GM23248 (cell line): ENCODE results near the gene DOK6. TPM values are rescaled to one million over a fixed set of nuclear protein-coding genes. Genes with fewer than 3 reads are reported as not detected.

Experiments
- DNase-seq: peaks from one replicate; pipeline ENCODE4 v3.0.0-alpha.2; 2015
- H2AFZ ChIP-seq: fragments of 200-600 bp; sonication (generic); 2 replicates; pipeline ENCODE4 v1.6.1; 2016; ENCODE audit warnings: antibody characterized with exemption
- H3F3A ChIP-seq: fragments of 200-600 bp; sonication (generic); 2 replicates; pipeline ENCODE4 v1.6.1; 2016; ENCODE audit warnings: mild to moderate bottlenecking, antibody characterized with exemption, mixed run types; ENCODE audit not compliant: insufficient read depth
- H3K27ac ChIP-seq: fragments of 200-600 bp; sonication (generic); 2 replicates; pipeline ENCODE4 v1.5.1; 2016; ENCODE audit warnings: mild to moderate bottlenecking
- H3K27me3 ChIP-seq: fragments of 200-600 bp; sonication (generic); replicated peaks from 2 replicates; pipeline ENCODE4 v1.6.1; 2016; ENCODE audit warnings: mild to moderate bottlenecking; ENCODE audit not compliant: insufficient read depth
- H3K36me3 ChIP-seq: fragments of 200-600 bp; sonication (generic); 2 replicates; pipeline ENCODE4 v1.6.1; 2016; ENCODE audit warnings: low read depth, mild to moderate bottlenecking
- H3K4me1 ChIP-seq: fragments of 200-600 bp; sonication (generic); 2 replicates; pipeline ENCODE4 v1.6.1; 2016; ENCODE audit warnings: mild to moderate bottlenecking; ENCODE audit not compliant: insufficient read depth
- H3K4me2 ChIP-seq: fragments of 200-600 bp; sonication (generic); one replicate; pipeline ENCODE4 v1.6.1; 2016; ENCODE audit warnings: mild to moderate bottlenecking; ENCODE audit not compliant: unreplicated experiment
- H3K4me3 ChIP-seq: fragments of 200-600 bp; sonication (generic); 2 replicates; pipeline ENCODE4 v1.5.1; 2016; ENCODE audit warnings: mild to moderate bottlenecking
- H3K79me2 ChIP-seq: fragments of 200-600 bp; sonication (generic); 2 replicates; pipeline ENCODE4 v1.6.1; 2016; ENCODE audit warnings: mild to moderate bottlenecking; ENCODE audit not compliant: insufficient read depth
- H3K9ac ChIP-seq: fragments of 200-600 bp; sonication (generic); 2 replicates; pipeline ENCODE4 v1.6.1; 2016; ENCODE audit warnings: mild to moderate bottlenecking
- H3K9me2 ChIP-seq: fragments of 200-600 bp; sonication (generic); 2 replicates; pipeline ENCODE4 v1.6.1; 2016; ENCODE audit warnings: mixed run types, mild to moderate bottlenecking, moderate library complexity; ENCODE audit not compliant: insufficient read depth
- H3K9me3 ChIP-seq: fragments of 200-600 bp; sonication (generic); one replicate; pipeline ENCODE4 v1.6.1; 2017; ENCODE audit warnings: low read depth
- H4K20me1 ChIP-seq: fragments of 200-600 bp; sonication (generic); 2 replicates; pipeline ENCODE4 v1.6.0; 2016; ENCODE audit not compliant: insufficient read depth
- EZH2 ChIP-seq: fragments of 200-600 bp; sonication (generic); IDR thresholded peaks from 2 replicates; pipeline ENCODE4 v1.6.1; 2018; ENCODE audit warnings: antibody characterized with exemption, mild to moderate bottlenecking; ENCODE audit not compliant: insufficient read depth, poor library complexity, severe bottlenecking
- EZH2phosphoT487 ChIP-seq: fragments of 200-600 bp; sonication (generic); IDR thresholded peaks from 2 replicates; pipeline ENCODE4 v1.6.1; 2018; ENCODE audit warnings: antibody characterized with exemption, moderate library complexity, mild to moderate bottlenecking, low read depth; ENCODE audit not compliant: insufficient read depth
- WGBS, 2 experiments: methylation state at CpG; one replicate each; pipeline ENCODE4 v1.1.6; 2015 to 2017; ENCODE audit warnings: low lambda C conversion rate in 2 of 2, low coverage in 1 of 2; ENCODE audit errors: missing lambda C conversion rate in 2 of 2; 5-methylcytosine and 5-hydroxymethylcytosine counted together
- in situ Hi-C: fragments of 300-500 bp; cut with MboI; formaldehyde crosslinking; loops from 2 replicates; pipeline ENCODE4 v1.15.0; 2020
- polyA plus RNA-seq: library from polyadenylated mRNA; unstranded; fragments of >200 nt; fragmentation: Nextera tagmentation; extraction: Ambion mirVana; gene quantifications from 2 replicates; pipeline ENCODE4 v1.2.1, GENCODE V29; 2016
- total RNA-seq: library from RNA; depleted of rRNA; stranded (reverse); fragments of >200 nt; shearing (Covaris generic); gene quantifications from 2 replicates; pipeline ENCODE4 v1.2.3, GENCODE V29; 2014

DOK6 gene
- total and polyA plus RNA-seq, 2 experiments from 2014 or later: 1.1 to 5.2 TPM

DNA sequence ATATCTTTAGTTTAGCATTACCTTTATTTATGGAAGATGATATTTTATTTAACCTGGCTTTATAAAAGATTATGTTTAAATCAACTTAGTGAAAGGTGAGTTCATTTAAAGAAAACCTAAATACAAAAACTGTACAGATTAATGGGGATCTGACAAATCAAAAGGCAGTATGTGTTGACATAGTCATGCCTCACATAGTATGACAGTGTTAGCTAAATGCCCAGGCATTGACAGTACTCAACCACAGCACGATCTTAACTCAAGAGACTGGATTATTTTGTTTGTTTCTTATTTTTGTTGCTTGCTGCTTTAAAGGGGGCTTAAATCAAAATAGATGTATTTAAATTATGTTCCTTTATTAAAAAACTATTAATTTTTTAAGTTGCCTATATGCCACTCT is 7.8 kb downstream of the DOK6 start:
- no peaks in the 10 kb centered on the region for H3K9me3 ChIP-seq
- H3K27me3 ChIP-seq: no peaks in the 10 kb centered on the region
- no peaks in the 10 kb centered on the region for H3F3A ChIP-seq
- DNase-seq: no peak
- H3K9me2 ChIP-seq: no peaks in the 10 kb centered on the region
- H3K4me2 ChIP-seq: no peak overlapping the region
- TF ChIP-seq EZH2phosphoT487 (no peak), EZH2 (no peak)
- no peak overlapping the region for H3K4me3 ChIP-seq
- no peaks in the 10 kb centered on the region for H3K4me1 ChIP-seq
- WGBS, 2 experiments: 72 to 78% methylated on average over 1 of the region's 1 CpG
- in situ Hi-C loops: no loop called here
- no peaks in the 10 kb centered on the region for H3K36me3 ChIP-seq
- no peak overlapping the region for H3K27ac ChIP-seq
- no peaks in the 10 kb centered on the region for H4K20me1 ChIP-seq
- no peak overlapping the region for H3K9ac ChIP-seq
- no peaks in the 10 kb centered on the region for H3K79me2 ChIP-seq
- H2AFZ ChIP-seq: no peak overlapping the region

- DNase-seq: no peak
- Histone ChIP-seq H2AFZ (no peak overlapping the region), H4K20me1 (no peaks in the 10 kb centered on the region), H3K36me3 (no peaks in the 10 kb centered on the region), H3F3A (no peaks in the 10 kb centered on the region), H3K4me1 (no peaks in the 10 kb centered on the region), H3K27ac (no peak overlapping the region), H3K9ac (no peak overlapping the region), H3K79me2 (no peaks in the 10 kb centered on the region), H3K4me2 (no peak overlapping the region), H3K9me2 (no peaks in the 10 kb centered on the region), H3K9me3 (no peaks in the 10 kb centered on the region), H3K4me3 (no peak overlapping the region), H3K27me3 (no peaks in the 10 kb centered on the region)
- no peak for TF ChIP-seq EZH2phosphoT487
- no peak for TF ChIP-seq EZH2
- in situ Hi-C loops: no loop called here
Measured at GRCh38 chr18:69411199-69411598, 10.5 kb downstream of the DOK6 start.

DNA sequence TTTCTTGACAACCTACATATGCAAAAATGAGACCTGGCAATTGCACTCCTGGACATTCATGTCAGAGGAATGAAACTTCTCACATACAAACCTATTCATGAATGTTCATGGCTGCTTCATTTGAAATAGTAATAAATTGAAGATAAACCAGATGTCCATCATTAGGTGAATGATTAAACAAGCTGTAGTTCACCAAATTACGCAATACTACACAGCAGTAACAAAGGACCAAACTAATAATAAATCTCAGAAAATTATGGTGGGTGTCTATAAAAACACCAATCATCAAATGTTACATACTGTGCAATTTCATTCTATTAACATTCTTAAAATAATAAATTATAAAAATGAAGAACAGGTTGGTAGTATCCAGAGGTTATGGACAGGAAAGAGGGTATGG is 13.5 kb downstream of the DOK6 start:
- H4K20me1 ChIP-seq: no peaks in the 10 kb centered on the region
- no peaks in the 10 kb centered on the region for H3K79me2 ChIP-seq
- no peak overlapping the region for H3K4me2 ChIP-seq
- no peaks in the 10 kb centered on the region for H3F3A ChIP-seq
- no peaks in the 10 kb centered on the region for H3K9me3 ChIP-seq
- no peak overlapping the region for H3K4me3 ChIP-seq
- no peak for DNase-seq
- no peak overlapping the region for H3K9ac ChIP-seq
- no peak overlapping the region for H2AFZ ChIP-seq
- H3K27ac ChIP-seq: no peak overlapping the region
- TF ChIP-seq EZH2: no peak
- no peaks in the 10 kb centered on the region for H3K9me2 ChIP-seq
- no peaks in the 10 kb centered on the region for H3K36me3 ChIP-seq
- in situ Hi-C loops: no loop called here
- no peaks in the 10 kb centered on the region for H3K27me3 ChIP-seq
- 7 to 9% methylated on average over 1 of the region's 1 CpG for WGBS, 2 experiments
- H3K4me1 ChIP-seq: no peaks in the 10 kb centered on the region

- H3K9me2 ChIP-seq: no peaks in the 10 kb centered on the region
- no peak overlapping the region for H3K4me2 ChIP-seq
- no peaks in the 10 kb centered on the region for H3K79me2 ChIP-seq
- H2AFZ ChIP-seq: no peak overlapping the region
- H3K27ac ChIP-seq: no peak overlapping the region
- H3K4me3 ChIP-seq: no peak overlapping the region
- TF ChIP-seq EZH2phosphoT487: no peak
- TF ChIP-seq EZH2: no peak
- no peak overlapping the region for H3K9ac ChIP-seq
- no peaks in the 10 kb centered on the region for H3K36me3 ChIP-seq
- in situ Hi-C loops: no loop called here
- DNase-seq: no peak
- no peaks in the 10 kb centered on the region for H3K9me3 ChIP-seq
- H3K27me3 ChIP-seq: no peaks in the 10 kb centered on the region
- H4K20me1 ChIP-seq: no peaks in the 10 kb centered on the region
- H3F3A ChIP-seq: no peaks in the 10 kb centered on the region
- H3K4me1 ChIP-seq: no peaks in the 10 kb centered on the region
Measured at GRCh38 chr18:69432847-69433246, 32.2 kb downstream of the DOK6 start.

DNA sequence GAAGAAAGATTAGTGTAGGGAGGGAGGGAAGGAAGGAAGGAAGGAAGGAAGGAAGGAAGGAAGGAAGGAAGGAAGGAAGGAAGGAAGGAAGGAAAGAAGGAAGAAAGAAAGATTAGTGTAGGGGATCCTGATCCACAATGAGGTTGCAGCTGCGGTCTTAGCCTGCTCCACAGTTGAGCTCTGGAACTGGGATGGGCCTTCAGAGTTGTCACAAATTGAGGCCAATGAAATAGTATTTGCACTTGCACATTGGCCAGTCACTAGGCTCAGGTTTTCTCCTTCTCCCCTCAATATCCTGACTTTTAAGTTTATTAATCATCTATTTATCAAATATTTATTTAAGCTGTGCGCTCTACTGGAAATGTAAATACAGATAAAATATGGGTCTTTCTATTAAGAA is 34.3 kb downstream of the DOK6 start:
- 94 to 100% methylated on average over 2 of the region's 2 CpGs for WGBS, 2 experiments
- no peaks in the 10 kb centered on the region for H3K79me2 ChIP-seq
- H3K4me2 ChIP-seq: no peak overlapping the region
- H3K9me3 ChIP-seq: no peaks in the 10 kb centered on the region
- H3K36me3 ChIP-seq: no peaks in the 10 kb centered on the region
- H3K27me3 ChIP-seq: no peaks in the 10 kb centered on the region
- no peak overlapping the region for H3K9ac ChIP-seq
- no peaks in the 10 kb centered on the region for H3K9me2 ChIP-seq
- in situ Hi-C loops: no loop called here
- H3K4me1 ChIP-seq: no peaks in the 10 kb centered on the region
- TF ChIP-seq EZH2 (no peak), EZH2phosphoT487 (no peak)
- H3K4me3 ChIP-seq: no peak overlapping the region
- H3K27ac ChIP-seq: no peak overlapping the region
- H3F3A ChIP-seq: no peaks in the 10 kb centered on the region
- no peaks in the 10 kb centered on the region for H4K20me1 ChIP-seq
- no peak for DNase-seq
- H2AFZ ChIP-seq: no peak overlapping the region
